DMS153 treated with DMSO at 0.1 percent for 48 hours (cell line): Measurements from ENCODE around the gene NSUN5.
"Not testable (repeated sequence)": the region's sequence is repeated elsewhere in the genome, so short reads cannot be mapped to it uniquely, and the experiment has no call there.

Source experiments
- DNase-seq: peaks from one replicate; lab custom pipeline; 2025; ENCODE audit not compliant: unreplicated experiment; lab: John Stamatoyannopoulos, UW

The NSUN5 gene

DNA sequence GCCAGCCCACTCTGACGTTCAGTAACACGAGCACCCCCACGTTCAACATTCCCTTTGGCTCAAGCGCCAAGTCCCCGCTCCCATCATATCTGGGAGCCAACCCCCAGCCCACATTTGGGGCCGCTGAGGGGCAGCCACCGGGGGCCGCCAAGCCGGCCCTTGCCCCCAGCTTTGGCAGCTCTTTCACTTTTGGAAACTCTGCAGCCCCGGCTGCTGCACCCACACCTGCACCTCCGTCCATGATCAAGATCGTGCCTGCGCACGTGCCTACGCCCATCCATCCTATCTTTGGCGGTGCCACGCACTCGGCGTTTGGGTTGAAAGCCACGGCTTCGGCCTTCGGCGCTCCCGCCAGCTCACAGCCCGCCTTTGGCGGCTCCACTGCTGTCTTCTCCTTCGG lies 10.9 kb downstream of the NSUN5 start:
- DNase-seq = not testable (repeated sequence)

DNA sequence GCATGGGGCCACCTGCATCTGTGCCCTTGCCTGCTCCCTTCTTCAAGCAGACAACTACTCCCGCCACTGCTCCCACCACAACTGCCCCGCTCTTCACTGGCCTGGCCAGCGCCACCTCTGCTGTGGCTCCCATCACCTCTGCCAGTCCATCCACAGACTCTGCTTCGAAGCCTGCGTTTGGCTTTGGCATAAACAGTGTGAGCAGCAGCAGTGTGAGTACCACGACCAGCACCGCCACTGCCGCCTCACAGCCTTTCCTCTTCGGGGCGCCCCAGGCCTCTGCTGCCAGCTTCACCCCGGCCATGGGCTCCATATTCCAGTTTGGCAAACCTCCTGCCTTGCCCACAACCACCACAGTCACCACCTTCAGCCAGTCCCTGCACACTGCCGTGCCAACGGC lies 11.4 kb downstream of the NSUN5 start:
- DNase-seq = not testable (repeated sequence)

DNA sequence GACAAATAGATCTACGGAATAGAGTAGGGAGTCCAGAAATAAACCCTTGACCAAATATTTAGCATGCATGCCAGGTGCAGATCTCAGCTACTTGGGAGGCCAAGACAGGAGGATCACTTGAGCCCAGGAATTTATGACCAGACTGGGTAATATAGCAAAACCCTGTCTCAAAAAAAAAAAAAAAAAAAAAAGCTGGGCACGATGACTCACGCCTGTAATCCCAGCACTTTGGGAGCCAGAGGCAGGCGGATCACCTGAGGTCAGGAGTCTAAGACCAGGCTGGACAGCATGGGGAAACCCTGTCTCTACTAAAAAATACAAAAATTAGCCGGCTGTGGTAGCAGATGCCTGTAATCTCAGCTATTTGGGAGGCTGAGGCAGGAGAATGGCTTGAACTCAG lies 31.4 kb downstream of the NSUN5 start:
- DNase-seq = not testable (repeated sequence)

DNA sequence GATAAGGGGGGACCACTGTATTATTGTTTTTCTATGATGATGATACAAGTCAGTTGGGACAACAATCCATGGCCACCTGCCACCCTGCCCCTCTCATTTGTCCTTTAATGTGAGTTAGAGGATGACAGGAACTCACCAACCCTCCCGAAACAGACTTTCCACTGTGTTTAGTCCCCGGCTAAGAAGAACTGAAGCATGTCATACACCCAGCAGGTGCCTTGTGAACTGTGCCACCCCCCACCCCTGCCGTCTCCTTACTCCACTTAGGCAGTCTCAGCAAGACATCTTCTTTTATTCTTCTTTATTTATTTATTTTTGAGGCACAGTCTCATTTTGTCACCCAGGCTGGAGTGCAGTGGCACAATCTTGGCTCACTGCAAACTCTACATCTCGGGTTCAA lies 40.8 kb downstream of the NSUN5 start:
- not testable (repeated sequence) for DNase-seq

DNA sequence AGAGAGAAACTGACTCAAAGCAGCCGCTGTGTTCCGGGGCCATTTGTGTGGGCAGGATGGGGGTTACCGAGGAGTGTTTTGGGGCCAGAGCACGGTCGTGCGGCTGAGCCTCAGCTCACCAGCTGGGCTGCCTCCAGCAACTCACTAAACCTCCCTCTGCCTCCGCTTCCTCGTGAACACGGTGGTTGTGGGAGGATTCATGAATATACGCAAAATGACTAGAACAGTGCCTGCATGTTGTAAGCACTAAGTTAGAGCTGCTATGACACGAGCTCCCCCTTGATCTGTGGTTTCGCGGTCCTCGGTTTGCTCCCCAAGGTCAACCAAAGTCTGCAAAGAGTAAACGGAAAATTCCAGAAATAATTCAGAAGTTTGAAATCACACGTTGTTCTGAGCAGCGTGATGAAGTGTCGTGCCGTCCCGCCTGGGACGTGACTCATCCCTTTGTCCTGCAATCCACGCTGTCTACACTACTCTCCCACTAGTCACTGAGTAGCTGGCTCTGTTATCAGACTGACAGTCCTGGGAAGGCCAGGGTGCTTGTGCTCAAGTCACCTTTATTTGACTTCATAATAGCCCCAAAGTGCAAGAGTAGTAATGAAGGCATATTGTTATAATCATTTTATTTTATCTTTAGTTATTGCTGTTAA lies 41.8 kb downstream of the NSUN5 start:
- DNase-seq = not testable (repeated sequence)

DNA sequence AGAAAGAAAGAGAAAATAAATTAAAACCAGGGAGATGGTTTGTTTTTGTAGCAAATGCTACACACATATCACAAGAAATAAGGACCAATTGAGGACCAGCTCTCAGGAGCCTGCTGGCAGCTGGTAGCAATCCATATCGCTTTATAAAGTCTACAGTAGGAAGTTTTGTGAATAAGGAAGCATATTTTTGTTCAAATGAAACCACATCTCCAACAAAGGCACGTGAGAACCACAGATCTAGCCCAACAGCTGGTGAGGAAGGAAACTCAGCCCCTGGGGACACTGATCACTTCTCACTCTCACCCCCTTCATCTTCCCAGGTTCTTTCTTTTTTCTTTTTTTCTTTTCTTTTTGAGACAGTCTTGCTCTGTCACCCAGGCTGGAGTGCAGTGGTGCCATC lies 46.2 kb downstream of the NSUN5 start:
- DNase-seq = not testable (repeated sequence)
